PC-9 (cell line): ENCODE measurements around the gene PKP2. TPM values are rescaled to one million over a fixed set of nuclear protein-coding genes. Genes with fewer than 3 reads are reported as not detected.

Experiments
- BruUV-seq: library from RNA; stranded (reverse); fragments of 400-500 nt; replicated peaks from 2 replicates; lab custom pipeline; 2021; lab: Mats Ljungman, UMichigan
- CTCF ChIA-PET: fragments of 300-600 bp; sonication (Branson Sonifier 250); formaldehyde crosslinking; loops from one replicate; lab custom pipeline; 2022; ENCODE audit warnings: antibody characterized with exemption; lab: Charles Lee
- POLR2A ChIA-PET: fragments of 300-600 bp; sonication (Branson Sonifier 250); formaldehyde crosslinking; loops from one replicate; lab custom pipeline; 2022; ENCODE audit warnings: antibody characterized with exemption; ENCODE audit not compliant: unreplicated experiment; lab: Charles Lee
- DNase-seq, 2 experiments: peaks; one replicate each; pipeline versions ENCODE4 v3.0.0 to v3.0.0-alpha.2; 2015 to 2022; ENCODE audit warnings: mixed read lengths in 1 of 2
- H2AFZ ChIP-seq: fragments of 200-600 bp; sonication (generic); 2 replicates; pipeline ENCODE4 v1.8.1; 2017; ENCODE audit warnings: antibody characterized with exemption
- H3F3A ChIP-seq: fragments of 200-600 bp; sonication (generic); 2 replicates; pipeline ENCODE4 v1.8.1; 2017; ENCODE audit warnings: antibody characterized with exemption, mild to moderate bottlenecking, low read depth; ENCODE audit not compliant: insufficient read depth
- H3K27ac ChIP-seq: fragments of 200-600 bp; sonication (generic); 2 replicates; pipeline ENCODE4 v1.6.1; 2016; ENCODE audit warnings: mixed run types
- H3K27me3 ChIP-seq: fragments of 200-600 bp; sonication (generic); 2 replicates; pipeline ENCODE4 v1.6.1; 2016; ENCODE audit warnings: low read depth, mixed run types; ENCODE audit not compliant: insufficient read depth
- H3K36me3 ChIP-seq: fragments of 200-600 bp; sonication (generic); 2 replicates; pipeline ENCODE4 v1.6.1; 2016; ENCODE audit warnings: low read depth, mixed run types
- H3K4me1 ChIP-seq: fragments of 200-600 bp; sonication (generic); replicated peaks from 2 replicates; pipeline ENCODE4 v1.6.1; 2016; ENCODE audit warnings: mixed run types; ENCODE audit not compliant: insufficient read depth
- H3K4me2 ChIP-seq: fragments of 200-600 bp; sonication (generic); 2 replicates; pipeline ENCODE4 v1.6.1; 2017; ENCODE audit warnings: mixed run types
- H3K4me3 ChIP-seq: fragments of 200-600 bp; sonication (generic); 2 replicates; pipeline ENCODE4 v1.6.1; 2016; ENCODE audit warnings: mixed run types
- H3K79me2 ChIP-seq: fragments of 200-600 bp; sonication (generic); 2 replicates; pipeline ENCODE4 v1.6.1; 2017; ENCODE audit warnings: low read depth, mixed run types
- H3K9me2 ChIP-seq: fragments of 200-600 bp; sonication (generic); 2 replicates; pipeline ENCODE4 v1.8.1; 2017; ENCODE audit warnings: mild to moderate bottlenecking; ENCODE audit not compliant: insufficient read depth
- H3K9me3 ChIP-seq: fragments of 200-600 bp; sonication (generic); 2 replicates; pipeline ENCODE4 v1.8.1; 2016; ENCODE audit warnings: low read depth; ENCODE audit not compliant: insufficient read depth
- H4K20me1 ChIP-seq: fragments of 200-600 bp; sonication (generic); 2 replicates; pipeline ENCODE4 v1.8.1; 2017; ENCODE audit not compliant: insufficient read depth
- EZH2 ChIP-seq: fragments of 200-600 bp; sonication (generic); IDR thresholded peaks from 2 replicates; pipeline ENCODE4 v1.8.0; 2017; ENCODE audit warnings: antibody characterized with exemption, low read depth
- intact Hi-C: fragments of 100-400 bp; cut with micrococcal nuclease; formaldehyde crosslinking; loops from one replicate; pipeline ENCODE4 v1.10.0; 2022; ENCODE audit not compliant: unreplicated experiment
- total RNA-seq: library from RNA; stranded (reverse); gene quantifications from 2 replicates; pipeline ENCODE4 v1.2.3, GENCODE V29; 2021
- TF ChIP-seq, protein P1 (sequence below): fragments of 200-600 bp; sonication (generic); conservative IDR thresholded peaks from 2 replicates; pipeline ENCODE4 v1.6.1; 2017; ENCODE audit warnings: mixed run types, antibody characterized with exemption, mild to moderate bottlenecking, moderate library complexity

The PKP2 gene
- total RNA-seq, 1 experiment from 2014 or later = 88.1 TPM

DNA sequence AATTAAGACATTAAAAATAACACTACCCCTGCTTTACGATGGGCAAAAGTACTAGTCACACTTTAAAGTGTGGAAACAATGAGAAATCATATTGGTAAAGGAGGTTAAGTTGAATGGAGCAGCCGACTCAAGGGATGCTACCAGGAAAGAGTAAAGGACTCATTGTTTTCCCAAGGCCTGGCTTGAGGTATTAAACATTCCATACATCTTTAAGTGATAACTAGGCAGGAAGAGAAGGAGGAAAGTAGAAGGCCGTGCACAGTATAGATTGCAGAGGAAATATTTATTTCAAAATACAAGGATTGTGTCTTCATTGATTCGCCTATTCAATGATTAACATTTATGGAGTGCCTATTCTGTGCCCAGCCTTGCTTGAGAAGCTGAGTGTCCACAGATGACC lies 120.3 kb downstream of the PKP2 start:
- no peaks in the 10 kb centered on the region for H3K9me3 ChIP-seq
- DNase-seq = peak in 1 of 2 experiments; percentile 45
- no peak overlapping the region for H3K27ac ChIP-seq
- ChIA-PET CTCF (no interaction called here), POLR2A (no interaction called here)
- H3K4me1 ChIP-seq = no peaks in the 10 kb centered on the region
- no peaks in the 10 kb centered on the region; the same call in 1 of the 2 replicates for H3F3A ChIP-seq
- no peaks in the 10 kb centered on the region for H4K20me1 ChIP-seq
- H3K27me3 ChIP-seq = no peaks in the 10 kb centered on the region
- no TSS peak for BruUV-seq
- H3K4me3 ChIP-seq = no peak overlapping the region
- intact Hi-C loops = no loop called here
- TF ChIP-seq, protein P1, sequence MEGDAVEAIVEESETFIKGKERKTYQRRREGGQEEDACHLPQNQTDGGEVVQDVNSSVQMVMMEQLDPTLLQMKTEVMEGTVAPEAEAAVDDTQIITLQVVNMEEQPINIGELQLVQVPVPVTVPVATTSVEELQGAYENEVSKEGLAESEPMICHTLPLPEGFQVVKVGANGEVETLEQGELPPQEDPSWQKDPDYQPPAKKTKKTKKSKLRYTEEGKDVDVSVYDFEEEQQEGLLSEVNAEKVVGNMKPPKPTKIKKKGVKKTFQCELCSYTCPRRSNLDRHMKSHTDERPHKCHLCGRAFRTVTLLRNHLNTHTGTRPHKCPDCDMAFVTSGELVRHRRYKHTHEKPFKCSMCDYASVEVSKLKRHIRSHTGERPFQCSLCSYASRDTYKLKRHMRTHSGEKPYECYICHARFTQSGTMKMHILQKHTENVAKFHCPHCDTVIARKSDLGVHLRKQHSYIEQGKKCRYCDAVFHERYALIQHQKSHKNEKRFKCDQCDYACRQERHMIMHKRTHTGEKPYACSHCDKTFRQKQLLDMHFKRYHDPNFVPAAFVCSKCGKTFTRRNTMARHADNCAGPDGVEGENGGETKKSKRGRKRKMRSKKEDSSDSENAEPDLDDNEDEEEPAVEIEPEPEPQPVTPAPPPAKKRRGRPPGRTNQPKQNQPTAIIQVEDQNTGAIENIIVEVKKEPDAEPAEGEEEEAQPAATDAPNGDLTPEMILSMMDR = no peak
- no peak for TF ChIP-seq EZH2
- no peaks in the 10 kb centered on the region for H3K36me3 ChIP-seq
- no peaks in the 10 kb centered on the region for H3K9me2 ChIP-seq
- H2AFZ ChIP-seq = no peak overlapping the region
- no peak overlapping the region for H3K4me2 ChIP-seq
- H3K79me2 ChIP-seq = no peaks in the 10 kb centered on the region

DNA sequence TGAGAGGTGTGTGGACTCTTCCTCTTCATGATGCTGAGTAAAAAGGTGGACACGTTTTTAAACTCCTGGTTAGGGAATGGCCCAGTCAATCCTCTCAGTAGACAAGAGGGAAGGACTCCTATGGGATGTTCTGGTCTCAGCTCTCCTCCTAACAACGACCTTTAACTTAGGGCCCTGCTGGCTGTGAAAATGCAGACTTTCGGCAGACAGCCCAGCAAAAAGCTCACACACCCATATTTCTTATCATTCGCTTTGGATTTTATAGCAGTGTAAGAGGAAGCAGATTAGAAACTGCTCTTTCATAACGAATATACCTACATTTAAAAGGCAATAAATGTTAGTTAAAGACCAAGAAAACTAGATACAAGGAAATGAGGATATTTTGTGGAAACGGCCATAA lies 122.9 kb downstream of the PKP2 start:
- intact Hi-C loops = no loop called here
- no peaks in the 10 kb centered on the region for H3K9me3 ChIP-seq
- no peak overlapping the region for H3K4me2 ChIP-seq
- no peaks in the 10 kb centered on the region for H3K79me2 ChIP-seq
- CTCF ChIA-PET = no interaction called here
- no peaks in the 10 kb centered on the region for H3K36me3 ChIP-seq
- H3K4me3 ChIP-seq = no peak overlapping the region
- POLR2A ChIA-PET = no interaction called here
- no peak for TF ChIP-seq EZH2
- TF ChIP-seq, protein P1 = no peak
- H3K4me1 ChIP-seq = no peaks in the 10 kb centered on the region
- no peak overlapping the region for H3K27ac ChIP-seq
- H3F3A ChIP-seq = no peaks in the 10 kb centered on the region
- H3K27me3 ChIP-seq = no peaks in the 10 kb centered on the region
- no peak overlapping the region for H2AFZ ChIP-seq
- no TSS peak for BruUV-seq
- DNase-seq = no peak
- no peaks in the 10 kb centered on the region for H3K9me2 ChIP-seq
- H4K20me1 ChIP-seq = no peaks in the 10 kb centered on the region

DNA sequence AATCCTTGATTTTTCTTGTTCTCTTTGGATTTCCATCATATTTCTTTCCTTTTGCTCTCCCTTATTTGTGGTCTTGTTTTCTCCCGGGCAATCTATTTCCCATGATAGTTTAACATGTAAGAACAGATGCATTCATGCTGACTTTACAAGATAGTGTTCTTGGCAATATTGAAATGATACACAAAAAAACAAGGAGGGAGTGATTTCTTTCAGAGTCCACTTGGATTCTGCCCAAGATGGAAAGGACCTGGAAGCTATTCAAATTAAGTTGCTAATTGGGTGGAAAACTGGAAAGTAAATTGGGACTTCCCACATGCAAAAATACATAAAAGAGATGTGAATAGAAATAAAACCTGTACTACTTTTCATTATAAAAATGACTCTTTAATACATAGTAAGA lies 126.4 kb downstream of the PKP2 start:
- Histone ChIP-seq H3K4me1 (no peaks in the 10 kb centered on the region), H3K4me3 (no peak overlapping the region), H3K9me3 (peaks cover 5% of the 10 kb centered on the region; the same call in 1 of the 2 replicates), H3K27ac (no peak overlapping the region), H3K36me3 (no peaks in the 10 kb centered on the region), H3K27me3 (no peaks in the 10 kb centered on the region), H3K79me2 (no peaks in the 10 kb centered on the region), H3K4me2 (no peak overlapping the region), H4K20me1 (no peaks in the 10 kb centered on the region), H3K9me2 (no peaks in the 10 kb centered on the region), H2AFZ (no peak overlapping the region), H3F3A (no peaks in the 10 kb centered on the region)
- intact Hi-C loops = no loop called here
- BruUV-seq = no TSS peak
- TF ChIP-seq, protein P1 = no peak
- no peak for TF ChIP-seq EZH2
- CTCF ChIA-PET = no interaction called here
- POLR2A ChIA-PET = no interaction called here
- DNase-seq = no peak
